Breast epithelium (tissue), 3 donors: ENCODE measurements around the gene JUND.

Source experiments
- POLR2A ChIP-seq: fragments of 450-650 bp; IDR thresholded peaks from one replicate; pipeline ENCODE4 v1.6.1; 2016; ENCODE audit warnings: antibody characterized with exemption, mild to moderate bottlenecking, moderate library complexity
- POLR2AphosphoS5 ChIP-seq, 3 donors: sonication (generic); formaldehyde crosslinking; IDR thresholded peaks; one replicate each; pipeline ENCODE4 v1.6.1; 2017; ENCODE audit warnings: antibody characterized with exemption in 3 of 3
- TF ChIP-seq, protein P1 (sequence below), 3 donors: fragments of 450-650 bp; IDR thresholded peaks; one replicate each; pipeline ENCODE4 v1.5.1; 2016 to 2017; ENCODE audit warnings: antibody characterized with exemption in 3 of 3, mild to moderate bottlenecking in 3 of 3, moderate library complexity in 3 of 3

- TF ChIP-seq, protein P1, sequence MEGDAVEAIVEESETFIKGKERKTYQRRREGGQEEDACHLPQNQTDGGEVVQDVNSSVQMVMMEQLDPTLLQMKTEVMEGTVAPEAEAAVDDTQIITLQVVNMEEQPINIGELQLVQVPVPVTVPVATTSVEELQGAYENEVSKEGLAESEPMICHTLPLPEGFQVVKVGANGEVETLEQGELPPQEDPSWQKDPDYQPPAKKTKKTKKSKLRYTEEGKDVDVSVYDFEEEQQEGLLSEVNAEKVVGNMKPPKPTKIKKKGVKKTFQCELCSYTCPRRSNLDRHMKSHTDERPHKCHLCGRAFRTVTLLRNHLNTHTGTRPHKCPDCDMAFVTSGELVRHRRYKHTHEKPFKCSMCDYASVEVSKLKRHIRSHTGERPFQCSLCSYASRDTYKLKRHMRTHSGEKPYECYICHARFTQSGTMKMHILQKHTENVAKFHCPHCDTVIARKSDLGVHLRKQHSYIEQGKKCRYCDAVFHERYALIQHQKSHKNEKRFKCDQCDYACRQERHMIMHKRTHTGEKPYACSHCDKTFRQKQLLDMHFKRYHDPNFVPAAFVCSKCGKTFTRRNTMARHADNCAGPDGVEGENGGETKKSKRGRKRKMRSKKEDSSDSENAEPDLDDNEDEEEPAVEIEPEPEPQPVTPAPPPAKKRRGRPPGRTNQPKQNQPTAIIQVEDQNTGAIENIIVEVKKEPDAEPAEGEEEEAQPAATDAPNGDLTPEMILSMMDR (IDR thresholded peaks at IDR 0.05), result no peak
- TF ChIP-seq POLR2AphosphoS5 (IDR thresholded peaks at IDR 0.05) (no peak), POLR2A (no peak)
Measured at GRCh38 chr19:18279266-18279515, 2.2 kb downstream of the JUND start.
